ENCODE measurements around the gene ADAP2. TPM values are rescaled to one million over a fixed set of nuclear protein-coding genes. Genes with fewer than 3 reads are reported as not detected.

Gene ADAP2
- total and polyA plus RNA-seq, 2 experiments from 2014 or later, result 0.34 TPM; not detected in 1

DNA sequence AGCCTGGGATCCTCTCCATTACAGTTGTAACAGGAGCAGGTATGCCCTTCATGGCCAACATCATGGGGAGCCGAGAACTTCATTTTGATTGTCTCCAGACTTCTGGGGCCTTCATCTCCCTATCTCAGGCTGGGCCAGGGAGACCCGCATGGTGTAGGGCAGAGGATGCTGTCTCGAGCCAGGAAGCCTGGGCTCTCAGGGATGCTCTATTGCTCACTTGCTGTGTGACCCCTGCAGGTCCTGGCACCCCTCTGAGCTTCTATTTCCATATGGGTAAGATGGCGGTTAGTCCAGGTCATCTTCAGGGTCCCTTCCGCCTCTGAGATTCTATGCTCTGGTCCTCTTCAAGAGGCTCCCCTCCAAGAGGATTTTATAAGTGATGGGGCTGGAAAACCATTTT is 28.4 kb downstream of the ADAP2 start:
- WGBS, 2 experiments (ENCODE audit: low coverage in 1 of 2, low lambda C conversion rate in 2 of 2, missing lambda C conversion rate in 2 of 2), result 94 to 96% methylated on average over 5 of the region's 5 CpGs
- Histone ChIP-seq H3K4me3 (no peak overlapping the region), H3K27ac (no peak overlapping the region), H3K27me3 (replicated peaks; ENCODE audit: insufficient read depth) (no peaks in the 10 kb centered on the region), H3K79me2 (ENCODE audit: insufficient read depth) (no peaks in the 10 kb centered on the region), H3K4me2 (ENCODE audit: unreplicated experiment) (no peak overlapping the region), H4K20me1 (ENCODE audit: insufficient read depth) (no peaks in the 10 kb centered on the region), H3K36me3 (ENCODE audit: low read depth) (no peaks in the 10 kb centered on the region), H3F3A (ENCODE audit: insufficient read depth) (peaks cover 5% of the 10 kb centered on the region; the same call in 1 of the 2 replicates), H3K9ac (no peak overlapping the region), H2AFZ (0 out of 2 replicates have a peak overlapping the region, but pooled peaks have one; percentile 27), H3K9me3 (ENCODE audit: low read depth) (no peaks in the 10 kb centered on the region), H3K9me2 (ENCODE audit: insufficient read depth) (no peaks in the 10 kb centered on the region), H3K4me1 (ENCODE audit: insufficient read depth) (0 out of 2 replicates have a peak, but pooled peaks cover 4% of the 10 kb centered on the region)
- no peak for DNase-seq
- TF ChIP-seq EZH2 (IDR thresholded peaks at IDR 0.05; ENCODE audit: insufficient read depth, poor library complexity, severe bottlenecking) (no peak), EZH2phosphoT487 (IDR thresholded peaks at IDR 0.05; ENCODE audit: insufficient read depth, low read depth) (no peak)
- in situ Hi-C loops (cut with MboI), result no loop called here

DNA sequence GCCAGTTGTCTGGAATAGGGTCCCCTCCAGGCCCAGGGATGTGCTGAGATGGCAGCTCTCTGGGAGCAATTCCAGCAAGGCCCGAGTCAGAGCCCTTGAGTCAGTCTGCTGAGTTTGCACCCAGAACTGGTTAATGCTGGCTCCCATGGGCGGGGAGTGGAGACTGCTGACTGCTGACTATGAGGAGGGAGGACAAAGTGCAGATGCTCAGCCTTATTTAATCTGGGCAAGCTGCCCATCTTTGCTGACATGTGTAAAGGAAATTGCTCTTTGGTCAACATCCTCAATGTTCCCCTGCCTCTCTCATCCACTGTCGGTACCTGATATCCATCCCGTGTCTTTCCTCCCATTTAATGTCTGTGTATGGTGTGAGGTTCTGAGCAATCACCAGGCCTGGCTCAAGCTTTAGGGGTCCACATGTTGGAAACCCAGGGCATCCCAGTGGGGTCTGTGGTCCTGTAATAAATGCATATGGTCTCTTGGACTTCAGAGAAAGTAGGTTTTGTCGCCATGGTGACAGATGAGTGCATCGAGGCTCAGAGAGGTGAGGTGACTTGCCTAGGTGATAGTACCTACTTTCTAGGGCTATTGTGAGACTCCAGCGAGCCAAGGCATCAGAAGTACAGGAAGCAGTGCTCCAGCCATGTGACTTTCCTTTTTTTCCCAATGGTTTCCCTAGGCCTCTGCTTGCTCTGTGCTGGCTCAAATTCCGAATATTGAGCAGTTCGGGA is 29.1 kb downstream of the ADAP2 start:
- Histone ChIP-seq H3K27ac (no peak overlapping the region), H3K4me1 (ENCODE audit: insufficient read depth) (0 out of 2 replicates have a peak, but pooled peaks cover 4% of the 10 kb centered on the region), H3K79me2 (ENCODE audit: insufficient read depth) (no peaks in the 10 kb centered on the region), H3K36me3 (ENCODE audit: low read depth) (no peaks in the 10 kb centered on the region), H4K20me1 (ENCODE audit: insufficient read depth) (no peaks in the 10 kb centered on the region), H3K9me2 (ENCODE audit: insufficient read depth) (no peaks in the 10 kb centered on the region), H3K9ac (no peak overlapping the region), H3K4me2 (ENCODE audit: unreplicated experiment) (no peak overlapping the region), H3K9me3 (ENCODE audit: low read depth) (no peaks in the 10 kb centered on the region), H3K27me3 (replicated peaks; ENCODE audit: insufficient read depth) (no peaks in the 10 kb centered on the region), H2AFZ (0 out of 2 replicates have a peak overlapping the region, but pooled peaks have one; percentile 27), H3F3A (ENCODE audit: insufficient read depth) (peaks cover 5% of the 10 kb centered on the region; the same call in 1 of the 2 replicates), H3K4me3 (no peak overlapping the region)
- TF ChIP-seq EZH2phosphoT487 (IDR thresholded peaks at IDR 0.05; ENCODE audit: insufficient read depth, low read depth) (no peak), EZH2 (IDR thresholded peaks at IDR 0.05; ENCODE audit: insufficient read depth, poor library complexity, severe bottlenecking) (no peak)
- WGBS, 2 experiments (ENCODE audit: low coverage in 1 of 2, low lambda C conversion rate in 2 of 2, missing lambda C conversion rate in 2 of 2), result 35 to 46% methylated on average over 9 of the region's 9 CpGs
- in situ Hi-C loops (cut with MboI), result no loop called here
- DNase-seq, result peak; percentile 92

DNA sequence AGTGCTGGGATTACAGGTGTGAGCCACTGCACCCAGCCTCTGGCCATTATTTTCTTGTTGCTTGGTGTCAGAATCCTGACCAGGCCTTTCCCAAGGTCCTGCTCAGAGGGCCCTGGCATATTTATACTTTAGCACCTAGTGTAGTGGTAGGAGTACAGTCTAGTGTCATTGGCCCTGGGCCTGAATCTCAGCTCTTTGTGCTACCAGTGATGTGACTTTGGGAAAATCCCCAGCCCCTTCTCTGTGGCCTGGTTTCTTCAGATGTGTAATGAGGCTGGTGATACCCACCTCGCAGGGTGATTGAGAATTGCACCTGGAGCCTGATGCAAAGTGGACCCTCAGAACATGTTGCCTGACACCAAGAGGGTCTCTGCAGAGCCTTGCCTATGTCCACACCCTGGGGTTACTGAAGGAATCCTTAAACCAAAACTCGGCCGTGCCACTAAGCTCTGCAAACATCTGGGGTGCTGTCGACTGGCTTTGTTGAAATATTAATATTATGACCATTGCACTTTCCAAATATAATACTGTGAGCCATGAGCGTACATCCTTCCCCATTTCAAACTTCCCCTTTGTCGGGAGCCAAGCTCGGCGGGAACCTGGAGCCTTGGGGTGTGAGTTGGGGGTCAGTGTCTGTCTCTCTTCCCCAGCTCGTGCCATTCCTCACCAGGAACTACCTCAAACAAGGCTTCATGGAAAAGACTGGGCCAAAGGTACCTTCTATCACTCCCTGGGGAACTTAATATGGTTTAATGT is 31.1 kb downstream of the ADAP2 start:
- DNase-seq, result no peak
- no peak overlapping the region for H2AFZ ChIP-seq
- H3K79me2 ChIP-seq (ENCODE audit: insufficient read depth), result no peaks in the 10 kb centered on the region
- 0 out of 2 replicates have a peak, but pooled peaks cover 4% of the 10 kb centered on the region for H3K4me1 ChIP-seq (ENCODE audit: insufficient read depth)
- no peak overlapping the region for H3K9ac ChIP-seq
- H3K36me3 ChIP-seq (ENCODE audit: low read depth), result no peaks in the 10 kb centered on the region
- H3K9me3 ChIP-seq (ENCODE audit: low read depth), result no peaks in the 10 kb centered on the region
- no peak overlapping the region for H3K4me2 ChIP-seq (ENCODE audit: unreplicated experiment)
- no peaks in the 10 kb centered on the region for H4K20me1 ChIP-seq (ENCODE audit: insufficient read depth)
- WGBS, 2 experiments (ENCODE audit: low coverage in 1 of 2, low lambda C conversion rate in 2 of 2, missing lambda C conversion rate in 2 of 2), result 87 to 90% methylated on average over 9 of the region's 9 CpGs
- in situ Hi-C loops (cut with MboI), result no loop called here
- H3K9me2 ChIP-seq (ENCODE audit: insufficient read depth), result no peaks in the 10 kb centered on the region
- peaks cover 5% of the 10 kb centered on the region; the same call in 1 of the 2 replicates for H3F3A ChIP-seq (ENCODE audit: insufficient read depth)
- H3K27me3 ChIP-seq (replicated peaks; ENCODE audit: insufficient read depth), result no peaks in the 10 kb centered on the region
- no peak overlapping the region for H3K27ac ChIP-seq
- H3K4me3 ChIP-seq, result no peak overlapping the region
- no peak for TF ChIP-seq EZH2phosphoT487 (IDR thresholded peaks at IDR 0.05; ENCODE audit: insufficient read depth, low read depth)
- no peak for TF ChIP-seq EZH2 (IDR thresholded peaks at IDR 0.05; ENCODE audit: insufficient read depth, poor library complexity, severe bottlenecking)

DNA sequence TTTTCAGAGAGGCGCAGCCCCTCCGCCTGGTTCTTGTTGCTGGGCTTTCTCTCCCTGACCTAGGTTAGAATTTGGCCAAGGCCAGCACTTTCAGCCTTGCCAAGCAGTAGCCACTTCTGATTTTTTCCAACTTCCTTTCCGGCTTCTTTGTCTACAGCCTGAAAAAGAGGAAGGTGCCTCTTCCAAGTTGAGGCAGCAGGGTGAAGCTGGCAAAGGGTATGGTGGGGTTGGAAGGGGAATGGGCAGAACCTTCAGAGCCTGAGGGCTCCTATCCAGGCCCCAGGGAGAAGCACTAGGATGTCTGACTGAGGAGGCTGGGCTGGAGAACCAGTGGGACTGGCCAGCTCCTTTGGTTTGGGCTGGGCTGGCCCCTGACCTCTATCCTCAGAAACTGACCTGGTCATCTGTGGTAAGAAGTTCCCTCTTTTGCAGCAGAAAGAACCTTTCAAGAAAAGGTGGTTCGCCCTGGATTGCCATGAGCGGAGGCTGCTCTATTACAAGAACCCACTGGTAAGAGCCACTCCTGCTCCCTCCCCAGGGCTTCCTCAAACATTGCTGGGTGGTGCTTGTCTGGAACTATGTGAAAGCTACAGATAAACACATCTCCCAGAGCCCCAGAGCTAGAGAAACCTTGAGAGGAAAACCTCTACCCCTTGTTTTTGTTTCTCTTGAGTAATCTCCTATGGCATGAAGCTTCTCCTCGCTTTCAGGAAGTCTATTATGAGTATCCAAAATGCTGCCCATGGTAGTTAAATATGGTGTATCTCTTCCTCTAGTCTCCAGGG is 32.5 kb downstream of the ADAP2 start:
- TF ChIP-seq EZH2 (IDR thresholded peaks at IDR 0.05; ENCODE audit: insufficient read depth, poor library complexity, severe bottlenecking) (no peak), EZH2phosphoT487 (IDR thresholded peaks at IDR 0.05; ENCODE audit: insufficient read depth, low read depth) (no peak)
- Histone ChIP-seq H3F3A (ENCODE audit: insufficient read depth) (peaks cover 5% of the 10 kb centered on the region; the same call in 1 of the 2 replicates), H2AFZ (no peak overlapping the region), H3K9me3 (ENCODE audit: low read depth) (no peaks in the 10 kb centered on the region), H3K27me3 (replicated peaks; ENCODE audit: insufficient read depth) (no peaks in the 10 kb centered on the region), H4K20me1 (ENCODE audit: insufficient read depth) (no peaks in the 10 kb centered on the region), H3K4me2 (ENCODE audit: unreplicated experiment) (no peak overlapping the region), H3K4me3 (no peak overlapping the region), H3K79me2 (ENCODE audit: insufficient read depth) (no peaks in the 10 kb centered on the region), H3K9ac (no peak overlapping the region), H3K36me3 (ENCODE audit: low read depth) (no peaks in the 10 kb centered on the region), H3K27ac (no peak overlapping the region), H3K9me2 (ENCODE audit: insufficient read depth) (no peaks in the 10 kb centered on the region), H3K4me1 (ENCODE audit: insufficient read depth) (0 out of 2 replicates have a peak, but pooled peaks cover 4% of the 10 kb centered on the region)
- 84 to 86% methylated on average over 6 of the region's 6 CpGs for WGBS, 2 experiments (ENCODE audit: low coverage in 1 of 2, low lambda C conversion rate in 2 of 2, missing lambda C conversion rate in 2 of 2)
- DNase-seq, result no peak
- in situ Hi-C loops (cut with MboI), result no loop called here
